HG02759 (cell line): ENCODE results near the gene MRPL36.
"Not testable (repeated sequence)": the region's sequence is repeated elsewhere in the genome, so short reads cannot be mapped to it uniquely, and the experiment has no call there.

Experiments
- ATAC-seq: cut with Tn5 transposase; IDR thresholded peaks from one replicate; pipeline ENCODE4 v1.9.1; 2021; ENCODE audit warnings: mild to moderate bottlenecking, moderate library complexity; ENCODE audit not compliant: unreplicated experiment

The MRPL36 gene

DNA sequence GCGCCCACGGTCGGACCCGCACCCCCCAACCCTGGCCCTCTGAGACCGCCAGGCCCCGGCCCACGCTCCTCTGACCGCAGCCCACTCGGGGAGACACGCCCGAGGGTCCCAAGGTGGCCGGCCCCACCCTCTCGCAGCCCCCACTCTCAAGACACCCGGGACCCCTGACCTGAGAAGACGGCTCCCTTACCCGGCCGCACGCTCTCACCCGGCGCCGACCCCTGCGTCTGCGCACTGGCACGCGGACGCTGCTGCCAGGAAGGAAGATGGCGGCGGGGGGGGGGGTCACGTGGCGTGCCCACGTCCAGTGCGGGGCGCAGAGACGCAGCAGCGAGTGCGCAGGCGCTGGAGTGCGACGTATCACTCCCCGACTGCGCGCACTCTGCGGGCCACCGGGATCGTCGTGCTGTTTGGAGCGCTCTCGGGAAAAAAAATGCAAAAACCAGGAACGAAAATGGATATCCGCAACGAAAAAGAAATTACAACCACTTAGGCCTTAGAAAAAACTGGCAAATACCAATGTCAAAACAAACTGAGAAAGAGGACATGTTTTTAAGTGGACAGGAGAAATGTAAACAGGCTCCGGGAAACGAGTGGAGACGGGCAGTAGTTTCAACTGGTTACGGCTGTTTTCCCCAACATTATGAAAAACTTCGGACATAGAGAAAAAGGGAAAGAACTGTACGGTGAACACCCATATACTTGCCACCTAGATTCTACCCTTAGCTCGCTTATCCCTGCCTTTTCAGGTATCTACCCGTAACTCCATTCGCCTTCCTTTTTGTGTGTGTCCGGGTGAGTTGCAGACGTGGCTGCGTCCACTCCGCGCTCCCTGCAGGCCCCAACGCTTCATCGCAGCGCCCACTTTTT, at the start of gene MRPL36:
MRPL36 (minus strand) TSS at position 236 of the 870 bp plus-strand sequence. CDS start 902 bp downstream, outside the sequence.
- peak; percentile 57 for ATAC-seq

DNA sequence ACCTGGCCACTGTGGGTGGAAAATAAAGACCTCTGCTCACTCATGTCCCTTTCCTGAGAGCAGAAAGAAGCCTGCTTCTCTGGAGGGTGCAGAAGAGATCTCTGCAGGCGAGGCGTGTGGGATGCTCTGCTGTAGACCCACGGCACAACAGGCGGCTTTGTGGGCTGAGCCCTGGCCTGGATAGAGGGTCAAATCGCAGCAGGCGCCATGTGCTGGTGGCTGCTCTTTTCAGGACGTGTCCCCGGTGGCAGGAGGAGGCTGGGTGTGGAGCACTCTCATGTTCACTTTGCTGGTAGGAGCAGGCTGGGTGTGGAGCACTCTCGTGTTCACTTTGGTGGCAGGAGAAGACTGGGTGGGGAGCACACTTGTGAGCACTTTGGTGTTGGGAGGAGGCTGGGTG, 48.0 kb upstream of the MRPL36 start:
- no peak for ATAC-seq

- no peak for ATAC-seq
Measured at GRCh38 chr5:1847056-1847455, 47.4 kb upstream of the MRPL36 start.

DNA sequence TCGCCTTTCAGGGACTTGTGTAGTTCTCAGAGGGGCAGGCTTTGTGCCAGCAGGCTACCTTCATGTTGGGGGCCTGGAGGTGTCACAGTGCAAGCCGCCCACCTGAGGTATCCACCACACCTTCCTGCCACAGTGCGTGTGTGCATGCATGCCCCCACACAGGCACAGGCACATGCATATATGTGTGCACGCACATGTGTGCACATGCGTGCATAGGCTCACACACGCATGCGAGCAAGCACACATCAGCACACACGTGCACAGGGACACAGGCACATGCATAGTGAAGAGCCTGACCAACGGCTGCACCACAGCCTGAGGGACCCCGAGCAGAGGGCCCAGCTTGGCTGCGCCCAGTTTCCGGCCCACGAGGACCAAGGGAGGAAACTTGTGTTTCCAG, 46.9 kb upstream of the MRPL36 start:
- no peak for ATAC-seq

DNA sequence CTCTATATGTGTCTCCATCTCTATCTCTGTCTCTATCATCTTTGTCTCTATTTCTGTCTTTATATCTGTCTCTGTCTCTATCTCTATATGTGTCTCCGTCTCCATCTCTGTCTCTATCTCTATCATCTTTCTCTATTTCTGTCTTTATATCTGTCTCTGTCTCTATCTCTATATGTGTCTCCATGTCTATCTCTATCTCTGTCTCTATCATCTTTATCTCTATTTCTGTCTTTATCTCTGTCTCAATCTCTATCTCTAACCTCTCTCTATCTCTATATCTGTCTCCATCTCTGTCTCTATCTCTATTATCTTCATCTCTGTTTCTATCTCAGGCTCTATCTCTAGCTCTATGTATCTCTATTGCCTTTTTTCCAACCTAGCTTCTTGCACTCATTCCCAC, 46.1 kb upstream of the MRPL36 start:
- no peak for ATAC-seq

GRCh38 chr5:1844708-1845436, 45.2 kb upstream of the MRPL36 start:
- no peak for ATAC-seq

DNA sequence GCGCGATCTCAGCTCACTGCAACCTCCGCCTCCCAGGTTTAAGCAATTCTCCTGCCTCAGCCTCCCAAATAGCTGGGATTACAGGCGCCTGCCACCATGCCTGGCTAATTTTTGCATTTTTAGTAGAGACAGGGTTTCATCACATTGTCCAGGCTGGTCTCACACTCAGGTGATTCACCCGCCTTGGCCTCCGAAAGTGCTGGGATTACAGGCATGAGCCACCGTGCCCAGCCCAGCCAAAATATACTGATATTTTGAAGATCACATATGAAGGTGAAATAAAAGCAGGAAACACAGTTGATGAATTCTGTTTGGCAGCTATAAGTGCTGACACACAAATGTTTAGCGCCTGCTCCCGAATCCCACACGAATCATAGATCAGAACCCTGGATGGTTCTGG, 44.1 kb upstream of the MRPL36 start:
- not testable (repeated sequence) for ATAC-seq

DNA sequence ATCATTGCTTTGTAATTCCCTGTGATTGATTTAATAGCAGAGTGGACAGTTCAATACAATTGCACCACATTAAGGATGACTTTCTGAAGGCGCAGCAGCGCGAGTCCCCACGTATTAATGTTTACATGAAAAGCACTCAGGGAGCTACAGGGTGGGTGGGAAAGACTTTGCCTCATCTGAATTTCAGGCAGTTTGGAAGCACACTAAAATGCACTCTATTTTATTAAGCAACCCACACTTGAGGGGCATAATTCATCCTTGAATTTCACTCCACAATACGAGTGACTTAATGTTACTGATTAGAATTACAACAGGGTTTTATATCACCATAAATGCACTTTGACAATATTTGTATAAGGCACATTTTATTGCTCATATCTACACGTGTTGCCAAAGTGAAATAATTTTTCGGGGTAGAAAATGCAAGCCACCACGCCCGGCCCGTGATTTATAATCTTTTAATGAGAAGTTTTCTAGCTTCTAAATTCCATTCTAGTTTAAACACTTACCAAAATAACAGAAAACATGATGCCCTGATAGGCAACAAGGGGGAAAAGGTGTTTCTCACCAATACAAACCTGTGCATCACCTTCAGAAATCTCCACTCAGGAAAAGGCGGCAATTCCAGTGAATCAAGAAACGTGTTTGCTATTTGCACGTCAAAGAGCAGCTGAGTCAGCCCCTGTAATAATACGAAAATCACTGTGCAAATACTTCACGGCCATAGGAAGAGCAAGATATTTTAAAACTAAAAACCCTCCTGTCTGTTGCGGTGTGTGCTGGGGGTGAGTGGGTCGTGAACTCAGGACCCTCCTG, 42.6 kb upstream of the MRPL36 start:
- no peak for ATAC-seq

GRCh38 chr5:1840741-1841521, 41.3 kb upstream of the MRPL36 start:
- ATAC-seq: no peak

GRCh38 chr5:1840071-1840547, 40.5 kb upstream of the MRPL36 start:
- no peak for ATAC-seq

- ATAC-seq: no peak
Measured at GRCh38 chr5:1838013-1838412, 38.4 kb upstream of the MRPL36 start.

DNA sequence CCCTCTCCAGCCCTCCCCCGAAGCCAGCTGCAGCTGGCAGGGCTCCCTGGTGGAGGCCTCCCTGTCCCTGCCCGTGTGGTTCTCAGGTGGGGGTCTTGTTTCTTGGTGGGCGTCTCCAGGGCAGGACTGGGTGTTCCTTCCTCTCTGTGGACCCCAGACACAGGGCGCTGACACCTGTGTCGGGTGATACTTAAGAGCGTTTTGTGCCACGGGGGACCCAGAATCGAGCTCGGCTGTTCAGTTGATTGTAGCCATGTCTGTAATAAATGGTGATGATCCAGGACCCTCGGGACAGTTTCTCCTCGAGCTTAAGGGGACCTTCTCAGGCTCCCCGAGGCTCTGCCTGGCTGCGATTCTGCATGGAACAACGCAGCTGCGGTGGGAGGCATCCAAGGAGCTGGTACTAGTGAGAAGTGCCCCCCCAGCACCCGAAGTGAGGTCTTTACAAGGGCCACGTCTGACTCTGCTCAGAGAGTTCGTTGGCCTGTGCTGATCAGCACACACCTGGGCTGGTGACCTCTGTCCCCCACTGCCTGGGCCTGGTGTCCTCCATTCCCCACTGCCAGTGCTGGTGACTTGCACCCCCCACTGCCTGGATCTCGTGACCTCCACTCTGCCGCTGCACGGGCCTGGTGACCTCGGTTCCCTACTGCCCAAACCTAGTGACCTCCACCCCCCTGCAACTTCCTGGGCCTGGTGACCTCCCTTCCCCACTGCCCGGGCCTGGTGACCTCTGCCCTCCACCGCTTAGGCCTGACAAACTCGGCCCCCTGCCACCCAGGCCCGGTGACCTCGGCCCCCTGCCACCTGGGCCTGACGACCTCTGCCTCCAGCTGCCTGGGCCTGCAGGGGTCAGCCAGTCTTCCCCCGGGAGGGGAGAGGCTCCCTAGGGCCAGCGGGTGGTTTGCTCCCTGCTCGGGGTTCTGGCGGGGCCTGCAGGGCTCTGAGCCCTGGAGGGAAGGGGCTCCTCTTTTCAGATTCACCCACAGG, 37.5 kb upstream of the MRPL36 start:
- ATAC-seq: no peak

DNA sequence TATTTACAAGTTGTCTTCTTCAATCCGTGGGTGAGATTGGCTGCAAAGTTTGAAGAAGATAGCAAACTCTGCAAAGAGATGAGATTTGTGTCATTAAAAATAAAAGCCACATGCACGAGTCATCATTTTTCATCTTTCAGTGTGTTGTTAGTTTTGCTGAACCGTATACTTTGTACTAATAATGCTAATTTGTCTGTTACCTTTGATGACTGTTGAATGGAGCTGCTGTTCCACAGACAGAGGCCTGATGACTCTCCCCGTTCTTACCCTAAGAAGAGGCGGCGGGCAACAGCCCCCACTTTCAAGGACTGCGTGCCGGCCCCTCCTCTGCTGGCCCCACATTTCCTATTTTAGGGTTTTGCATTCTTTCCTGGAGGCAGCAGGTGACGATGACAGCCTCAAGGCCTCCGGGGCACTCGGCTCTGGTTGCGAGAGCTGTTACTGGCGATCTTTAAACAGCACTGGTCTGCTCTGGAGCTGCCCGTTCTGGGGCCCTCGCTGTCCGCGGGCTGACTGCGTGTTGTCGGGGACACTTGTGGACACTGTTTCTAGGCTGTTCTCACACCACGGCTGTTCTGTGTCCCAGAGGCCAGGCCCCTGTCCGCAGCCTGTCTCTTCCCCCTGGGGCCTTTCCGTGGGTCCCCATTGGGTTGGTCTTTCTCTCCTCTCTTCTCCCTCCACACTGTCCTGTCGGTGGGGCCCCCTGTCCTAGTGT, 36.7 kb upstream of the MRPL36 start:
- no peak for ATAC-seq

DNA sequence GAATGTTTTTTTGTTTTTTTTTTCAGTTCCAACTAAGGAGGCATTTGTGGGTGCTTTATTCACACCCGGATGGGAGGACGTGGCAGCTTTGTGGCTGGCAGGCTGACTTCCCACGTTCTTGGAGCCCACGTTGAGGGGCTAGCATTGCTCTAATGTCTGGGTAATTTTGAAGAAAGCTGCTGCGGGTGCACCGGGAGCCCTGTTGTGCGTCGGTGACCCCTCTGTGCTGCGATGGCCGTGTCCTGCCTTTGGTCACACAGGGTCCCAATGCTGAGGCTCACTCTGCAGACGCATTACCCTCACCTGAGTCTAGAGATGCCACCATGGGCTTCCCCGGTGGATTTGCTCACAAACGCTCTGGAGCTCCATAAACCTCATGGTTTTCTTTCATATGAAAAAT, 35.8 kb upstream of the MRPL36 start:
- no peak for ATAC-seq

- no peak for ATAC-seq
Measured at GRCh38 chr5:1834721-1835429, 35.2 kb upstream of the MRPL36 start.

DNA sequence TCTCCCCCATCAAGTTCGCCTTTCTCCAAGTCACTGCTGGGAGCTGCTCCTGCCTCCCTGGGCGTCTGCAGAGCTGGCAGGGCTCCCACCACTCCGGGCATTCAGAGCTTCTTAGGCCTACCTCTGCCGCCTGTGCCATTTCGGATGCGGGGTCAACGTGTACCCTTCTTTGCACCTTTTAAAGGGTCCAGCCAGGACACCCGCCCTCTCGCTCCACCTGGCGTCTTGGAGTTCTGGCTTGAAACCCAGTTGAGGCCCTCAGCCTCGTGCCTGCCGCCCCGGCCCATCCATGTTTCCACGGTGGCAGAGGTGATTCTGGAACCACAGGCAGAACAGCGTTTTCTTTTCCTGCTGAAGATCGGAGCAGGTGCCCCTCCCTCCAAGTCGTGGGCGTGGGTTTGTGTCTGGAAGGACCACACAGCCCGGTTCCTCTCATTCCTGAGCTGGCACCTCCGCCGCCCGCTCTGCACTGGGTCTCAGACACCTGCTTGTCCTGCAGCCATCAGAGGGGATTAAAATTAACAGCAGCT, 34.5 kb upstream of the MRPL36 start:
- ATAC-seq: no peak

DNA sequence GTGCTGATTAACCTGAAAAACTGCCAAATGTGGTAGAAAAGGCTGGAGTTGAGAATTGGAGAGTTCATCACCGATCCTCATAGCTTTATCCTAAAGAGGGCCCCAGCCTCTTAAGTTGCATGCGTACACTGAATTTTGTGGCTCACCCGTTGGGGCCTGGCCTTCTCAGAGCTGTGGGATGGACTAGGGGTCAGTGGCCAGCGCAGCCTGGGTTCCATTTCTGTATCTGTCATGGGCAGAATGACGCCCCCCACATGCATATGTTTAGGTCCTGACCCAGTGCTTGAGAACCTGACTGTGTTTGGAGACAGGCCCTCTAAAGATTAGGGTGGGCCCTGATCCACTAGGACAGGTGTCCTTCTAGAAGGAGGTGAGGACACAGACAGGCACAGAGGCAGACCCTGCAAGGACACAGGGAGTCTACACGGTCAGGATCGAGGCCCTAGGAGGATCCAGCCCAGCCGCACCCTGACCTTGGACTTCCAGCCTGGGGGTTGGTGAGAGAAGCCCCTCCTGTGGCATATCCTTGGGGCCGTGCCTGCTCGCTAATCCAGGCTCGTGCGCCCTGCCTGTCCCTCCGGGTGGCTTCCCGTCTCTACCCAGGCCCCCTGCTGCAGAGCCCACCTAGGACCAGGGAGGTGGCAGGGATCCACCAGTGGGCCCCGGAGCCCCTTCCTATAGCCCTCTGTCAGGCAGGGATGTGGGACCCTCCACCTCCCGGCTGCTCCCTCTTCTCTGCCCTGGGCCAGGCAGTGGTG, 33.8 kb upstream of the MRPL36 start:
- no peak for ATAC-seq
